Right atrium auricular region (tissue), 2 donors: ENCODE data around the gene LRRC73. TPM values are rescaled to one million over a fixed set of nuclear protein-coding genes. Genes with fewer than 3 reads are reported as not detected.
A peak's percentile ranks its signal among the peaks of the same experiment; 100 is the strongest.

Experiments used
- DNase-seq: peaks from one replicate; pipeline ENCODE4 v3.0.0-alpha.2; 2019; ENCODE audit warnings: low spot score
- H3K27ac ChIP-seq, 2 donors: fragments of 200-600 bp; sonication (generic); 1 replicate in 1 of 2; 2 replicates in 1 of 2; pipeline ENCODE4 v1.5.1; 2016 to 2019
- H3K27me3 ChIP-seq, 2 donors: fragments of 200-600 bp; sonication (generic); one replicate each; pipeline versions ENCODE4 v1.5.1 to v1.6.0; 2017 to 2019
- H3K36me3 ChIP-seq: fragments of 200-600 bp; sonication (generic); one replicate; pipeline ENCODE4 v1.5.1; 2016
- H3K4me1 ChIP-seq, 2 donors: fragments of 200-600 bp; sonication (generic); one replicate each; pipeline versions ENCODE4 v1.5.1 to v1.6.0; 2017 to 2019
- H3K4me3 ChIP-seq, 2 donors: fragments of 200-600 bp; sonication (generic); 1 replicate in 1 of 2; 2 replicates in 1 of 2; pipeline ENCODE4 v1.5.1; 2017 to 2019; ENCODE audit warnings: mild to moderate bottlenecking in 1 of 2, moderate library complexity in 1 of 2
- H3K9me3 ChIP-seq, 2 donors: fragments of 200-600 bp; sonication (generic); one replicate each; pipeline ENCODE4 v1.5.1; 2019
- total RNA-seq, 2 donors: library from RNA; depleted of rRNA; stranded (reverse); fragments of >200 nt; gene quantifications; one replicate each; pipeline ENCODE4 v1.1.0, GENCODE V29; 2016
- TF ChIP-seq, protein P1 (sequence below), 2 donors: fragments of 200-600 bp; sonication (generic); IDR thresholded peaks; one replicate each; pipeline ENCODE4 v1.5.1; 2019; ENCODE audit warnings: antibody characterized with exemption in 2 of 2

Gene LRRC73
- total RNA-seq, 2 donors from 2014 or later = 0.41 to 0.90 TPM

GRCh38 chr6:43493230-43493629 is 16.9 kb downstream of the LRRC73 start:
- Histone ChIP-seq H3K36me3 (peaks cover 5% of the 10 kb centered on the region), H3K4me3 (no peak overlapping the region), H3K4me1 (peaks cover 0 to 23% of the 10 kb centered on the region in 2 donors), H3K27me3 (no peaks in the 10 kb centered on the region), H3K27ac (no peak overlapping the region), H3K9me3 (no peaks in the 10 kb centered on the region)
- TF ChIP-seq, protein P1, sequence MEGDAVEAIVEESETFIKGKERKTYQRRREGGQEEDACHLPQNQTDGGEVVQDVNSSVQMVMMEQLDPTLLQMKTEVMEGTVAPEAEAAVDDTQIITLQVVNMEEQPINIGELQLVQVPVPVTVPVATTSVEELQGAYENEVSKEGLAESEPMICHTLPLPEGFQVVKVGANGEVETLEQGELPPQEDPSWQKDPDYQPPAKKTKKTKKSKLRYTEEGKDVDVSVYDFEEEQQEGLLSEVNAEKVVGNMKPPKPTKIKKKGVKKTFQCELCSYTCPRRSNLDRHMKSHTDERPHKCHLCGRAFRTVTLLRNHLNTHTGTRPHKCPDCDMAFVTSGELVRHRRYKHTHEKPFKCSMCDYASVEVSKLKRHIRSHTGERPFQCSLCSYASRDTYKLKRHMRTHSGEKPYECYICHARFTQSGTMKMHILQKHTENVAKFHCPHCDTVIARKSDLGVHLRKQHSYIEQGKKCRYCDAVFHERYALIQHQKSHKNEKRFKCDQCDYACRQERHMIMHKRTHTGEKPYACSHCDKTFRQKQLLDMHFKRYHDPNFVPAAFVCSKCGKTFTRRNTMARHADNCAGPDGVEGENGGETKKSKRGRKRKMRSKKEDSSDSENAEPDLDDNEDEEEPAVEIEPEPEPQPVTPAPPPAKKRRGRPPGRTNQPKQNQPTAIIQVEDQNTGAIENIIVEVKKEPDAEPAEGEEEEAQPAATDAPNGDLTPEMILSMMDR (IDR thresholded peaks at IDR 0.05) = no peak
- no peak for DNase-seq

- TF ChIP-seq, protein P1 (IDR thresholded peaks at IDR 0.05) = no peak
- Histone ChIP-seq H3K27me3 (no peaks in the 10 kb centered on the region), H3K36me3 (no peaks in the 10 kb centered on the region), H3K4me3 (no peak overlapping the region), H3K9me3 (no peaks in the 10 kb centered on the region), H3K27ac (peak overlapping the region in 1 of 2 donors; percentile 79), H3K4me1 (peaks cover 0 to 23% of the 10 kb centered on the region in 2 donors)
- DNase-seq = no peak
Measured at GRCh38 chr6:43492673-43493072, 17.5 kb downstream of the LRRC73 start.

DNA sequence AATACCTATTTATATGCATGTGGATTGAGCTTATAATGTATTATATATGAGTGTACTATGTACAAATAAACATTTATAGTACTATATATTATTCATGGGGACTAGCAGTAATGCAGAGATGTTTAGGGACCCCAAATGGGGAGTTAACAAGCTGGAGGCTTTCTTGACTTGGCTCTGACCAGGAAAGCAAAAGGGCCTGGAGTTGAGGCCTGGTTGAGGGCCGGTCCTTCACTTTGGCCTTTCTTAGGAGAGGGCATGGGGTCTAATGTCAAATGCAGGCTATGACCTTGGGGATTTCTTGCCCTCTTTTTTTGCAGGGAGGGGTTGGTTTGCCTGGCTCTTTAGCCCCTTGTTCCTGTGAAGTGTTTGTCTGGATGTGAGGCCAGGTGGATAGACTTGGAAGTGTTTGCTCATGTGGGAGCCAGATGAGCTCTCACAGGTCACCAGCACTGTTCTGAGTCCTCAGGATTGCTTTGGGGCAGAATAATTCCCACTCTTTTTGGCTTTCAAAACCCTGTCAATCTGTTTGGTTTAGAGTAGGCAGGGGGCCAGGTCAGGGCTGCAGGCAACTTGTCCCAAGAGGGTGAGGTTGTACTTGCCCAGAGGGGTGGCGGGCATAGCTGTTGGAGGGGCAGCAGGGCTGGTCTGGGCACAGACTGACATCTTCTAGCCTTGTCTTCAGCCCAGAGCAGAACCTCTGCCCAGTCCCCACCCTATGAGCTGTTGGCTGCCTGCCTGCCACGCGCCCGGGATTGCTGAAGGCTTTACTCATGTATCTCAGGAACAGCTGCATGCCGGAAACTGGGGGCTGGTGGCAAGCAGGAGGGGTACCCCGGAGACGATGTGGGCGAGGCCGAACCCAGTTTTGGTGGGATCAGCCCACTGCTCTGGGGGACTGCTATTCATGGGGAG is 18.1 kb downstream of the LRRC73 start:
- no peak overlapping the region for H3K4me3 ChIP-seq
- no peaks in the 10 kb centered on the region for H3K36me3 ChIP-seq
- no peaks in the 10 kb centered on the region for H3K27me3 ChIP-seq
- H3K4me1 ChIP-seq = peaks cover 0 to 23% of the 10 kb centered on the region in 2 donors
- TF ChIP-seq, protein P1 (IDR thresholded peaks at IDR 0.05) = no peak
- H3K9me3 ChIP-seq = no peaks in the 10 kb centered on the region
- peak overlapping the region; percentile 59 to 79 for H3K27ac ChIP-seq
- peak; percentile 91 for DNase-seq

GRCh38 chr6:43490523-43490939 is 19.6 kb downstream of the LRRC73 start:
- Histone ChIP-seq H3K9me3 (no peaks in the 10 kb centered on the region), H3K36me3 (no peaks in the 10 kb centered on the region), H3K27me3 (no peaks in the 10 kb centered on the region), H3K27ac (no peak overlapping the region), H3K4me3 (no peak overlapping the region), H3K4me1 (peaks cover 0 to 8% of the 10 kb centered on the region in 2 donors)
- DNase-seq = no peak
- TF ChIP-seq, protein P1 (IDR thresholded peaks at IDR 0.05) = no peak

DNA sequence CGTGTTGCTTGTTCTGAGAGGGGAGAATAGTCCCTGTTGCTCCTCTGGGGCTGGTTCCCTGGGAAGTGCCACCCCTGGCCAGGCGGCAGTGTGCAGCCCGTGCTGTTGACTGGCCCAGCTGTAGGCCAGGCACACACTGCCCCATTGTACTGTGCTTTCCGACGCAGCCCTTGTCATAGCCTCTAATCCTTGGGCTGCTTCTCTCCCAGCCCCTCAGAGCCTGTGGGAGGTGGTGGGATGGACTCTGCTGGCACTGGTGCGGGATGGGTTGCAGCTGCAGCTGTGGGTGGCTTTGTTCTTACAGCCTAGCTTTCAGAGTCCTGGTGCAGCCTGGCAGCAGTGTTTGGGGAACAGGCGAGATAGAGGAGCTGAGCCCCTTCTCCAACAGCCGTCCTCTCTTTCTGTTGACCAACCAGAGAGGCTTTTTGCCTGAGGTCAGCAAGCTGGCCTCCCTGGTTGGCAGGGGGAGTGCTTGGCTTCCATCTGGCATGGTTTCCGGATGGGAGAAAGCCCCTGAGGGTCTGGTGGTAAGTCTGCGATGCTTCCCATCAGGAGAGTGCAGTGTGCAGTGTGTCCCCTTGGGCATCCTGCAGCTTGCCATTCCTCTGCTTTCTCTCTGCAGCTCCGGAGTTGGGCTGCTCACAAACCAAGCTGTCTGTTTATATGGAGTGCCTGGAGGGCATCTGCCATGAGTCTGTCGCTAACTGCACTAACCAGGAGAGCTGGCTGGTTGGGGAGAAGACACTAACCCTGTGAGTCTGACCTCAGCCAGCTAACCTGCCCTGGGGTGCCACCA is 20.7 kb downstream of the LRRC73 start:
- Histone ChIP-seq H3K27me3 (no peaks in the 10 kb centered on the region), H3K27ac (no peak overlapping the region)
- TF ChIP-seq, protein P1 (IDR thresholded peaks at IDR 0.05) = no peak

More for the DNA sequence above, 20.7 kb downstream of the LRRC73 start:
- Histone ChIP-seq H3K36me3 (no peaks in the 10 kb centered on the region), H3K4me1 (no peaks in the 10 kb centered on the region), H3K9me3 (no peaks in the 10 kb centered on the region), H3K4me3 (no peak overlapping the region)
- no peak for DNase-seq
